ENCODE measurements around the gene CSNK2B.

- TF ChIP-seq, protein P1, sequence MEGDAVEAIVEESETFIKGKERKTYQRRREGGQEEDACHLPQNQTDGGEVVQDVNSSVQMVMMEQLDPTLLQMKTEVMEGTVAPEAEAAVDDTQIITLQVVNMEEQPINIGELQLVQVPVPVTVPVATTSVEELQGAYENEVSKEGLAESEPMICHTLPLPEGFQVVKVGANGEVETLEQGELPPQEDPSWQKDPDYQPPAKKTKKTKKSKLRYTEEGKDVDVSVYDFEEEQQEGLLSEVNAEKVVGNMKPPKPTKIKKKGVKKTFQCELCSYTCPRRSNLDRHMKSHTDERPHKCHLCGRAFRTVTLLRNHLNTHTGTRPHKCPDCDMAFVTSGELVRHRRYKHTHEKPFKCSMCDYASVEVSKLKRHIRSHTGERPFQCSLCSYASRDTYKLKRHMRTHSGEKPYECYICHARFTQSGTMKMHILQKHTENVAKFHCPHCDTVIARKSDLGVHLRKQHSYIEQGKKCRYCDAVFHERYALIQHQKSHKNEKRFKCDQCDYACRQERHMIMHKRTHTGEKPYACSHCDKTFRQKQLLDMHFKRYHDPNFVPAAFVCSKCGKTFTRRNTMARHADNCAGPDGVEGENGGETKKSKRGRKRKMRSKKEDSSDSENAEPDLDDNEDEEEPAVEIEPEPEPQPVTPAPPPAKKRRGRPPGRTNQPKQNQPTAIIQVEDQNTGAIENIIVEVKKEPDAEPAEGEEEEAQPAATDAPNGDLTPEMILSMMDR (conservative IDR thresholded peaks at IDR 0.05), result no peak
- no peak for TF ChIP-seq EZH2 (IDR thresholded peaks at IDR 0.05; ENCODE audit: low read depth)
Observed at GRCh38 chr6:31711233-31711632, 45.4 kb downstream of the CSNK2B start.
